ENCODE data around the gene ABCB7.
"Not testable (repeated sequence)": the region's sequence is repeated elsewhere in the genome, so short reads cannot be mapped to it uniquely, and the experiment has no call there.

Gene ABCB7

DNA sequence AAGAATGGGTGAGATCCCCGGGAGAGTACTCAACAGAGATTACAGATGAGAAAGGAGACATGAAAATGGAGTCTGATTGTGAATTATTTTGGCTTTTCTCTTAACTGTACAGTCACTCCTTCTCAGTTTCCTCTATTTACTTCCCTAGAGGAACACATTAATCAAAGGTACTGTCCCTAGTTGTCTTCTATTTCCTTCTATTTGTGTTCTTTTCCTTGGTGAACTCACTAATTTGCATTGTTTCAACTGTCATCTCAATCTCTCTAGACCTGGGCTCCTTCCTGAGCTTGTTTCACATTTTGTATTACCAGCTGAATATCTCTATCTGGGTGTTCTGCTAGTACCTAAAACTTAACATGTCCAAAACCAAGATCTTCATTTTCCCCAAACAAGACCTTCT is 59.8 kb downstream of the ABCB7 start:
- DNase-seq (ENCODE audit: low spot score): no peak

DNA sequence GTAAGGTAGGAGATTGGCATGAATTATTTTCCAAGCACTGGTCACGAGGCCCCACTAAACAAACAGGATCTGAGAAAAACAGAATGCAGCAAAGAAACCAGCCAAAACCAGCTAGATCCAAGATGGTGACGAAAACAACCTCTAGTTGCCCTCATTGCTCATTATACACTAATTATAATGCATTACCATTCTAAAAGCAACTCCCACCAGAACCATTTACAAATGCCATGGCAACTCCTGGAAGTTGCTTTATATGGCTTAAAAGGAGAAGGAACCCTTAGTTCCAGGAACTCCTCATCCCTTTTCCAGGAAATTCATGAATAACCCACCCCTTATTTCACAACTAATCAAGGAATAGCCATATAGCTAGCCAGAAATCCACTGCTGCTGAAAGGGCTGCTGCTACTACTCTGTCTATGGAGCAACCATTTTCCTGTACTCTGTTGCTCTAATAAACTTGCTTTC is 69.3 kb downstream of the ABCB7 start:
- no peak for DNase-seq (ENCODE audit: low spot score)

DNA sequence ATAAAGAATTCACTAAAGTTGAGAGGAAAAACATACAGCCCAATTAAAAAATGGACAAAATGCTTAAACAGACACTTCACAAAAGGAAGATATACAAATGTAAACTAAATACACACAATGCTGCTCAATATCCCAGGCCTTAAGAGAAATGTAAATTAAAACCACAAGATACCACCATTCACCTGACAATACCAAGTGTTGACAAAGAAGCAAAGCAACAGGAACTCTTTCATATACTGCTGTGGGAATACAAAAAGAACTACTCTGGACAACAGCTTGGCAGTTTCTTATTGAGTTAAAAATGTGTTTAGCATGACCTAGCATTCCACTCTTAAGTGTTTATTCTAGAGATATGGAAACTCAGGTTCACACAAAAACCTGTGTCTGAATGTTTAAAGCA is 71.3 kb downstream of the ABCB7 start:
- DNase-seq (ENCODE audit: low spot score): no peak

DNA sequence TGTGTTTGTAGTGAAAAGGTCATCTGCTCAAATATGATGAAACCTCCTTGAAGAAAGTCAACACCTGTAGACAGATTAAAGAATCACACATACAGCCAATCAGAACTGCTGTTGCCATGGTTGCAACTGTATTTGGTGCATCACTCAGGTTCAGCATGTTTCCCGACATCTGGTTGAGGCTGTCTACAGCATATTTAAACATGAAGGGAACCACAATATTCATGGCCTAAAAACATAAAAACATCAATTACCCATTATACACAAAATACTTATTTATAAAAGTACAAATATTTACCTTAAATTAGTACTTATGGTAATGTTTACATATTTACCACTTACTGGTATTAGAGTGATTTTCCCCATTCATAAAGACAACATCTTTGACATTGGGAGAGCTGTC is 79.7 kb downstream of the ABCB7 start:
- no peak for DNase-seq (ENCODE audit: low spot score)

DNA sequence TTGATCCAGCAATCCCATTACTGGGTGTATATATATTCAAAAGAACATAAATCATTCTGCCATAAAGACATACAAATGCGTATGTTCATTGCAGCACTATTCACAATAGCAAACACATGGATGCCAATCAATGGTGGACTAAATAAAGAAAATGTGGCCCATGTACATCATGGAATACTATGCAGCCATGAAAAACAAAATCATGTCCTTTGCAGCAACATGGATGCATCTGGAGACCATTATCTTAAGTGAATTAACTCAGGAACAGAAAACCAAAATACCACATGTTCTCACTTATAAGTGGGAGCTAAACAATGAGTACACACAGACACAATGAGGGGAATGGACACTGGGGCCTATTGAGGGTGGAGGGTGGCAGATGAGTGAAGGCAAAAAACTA is 81.6 kb downstream of the ABCB7 start:
- no peak for DNase-seq (ENCODE audit: low spot score)

DNA sequence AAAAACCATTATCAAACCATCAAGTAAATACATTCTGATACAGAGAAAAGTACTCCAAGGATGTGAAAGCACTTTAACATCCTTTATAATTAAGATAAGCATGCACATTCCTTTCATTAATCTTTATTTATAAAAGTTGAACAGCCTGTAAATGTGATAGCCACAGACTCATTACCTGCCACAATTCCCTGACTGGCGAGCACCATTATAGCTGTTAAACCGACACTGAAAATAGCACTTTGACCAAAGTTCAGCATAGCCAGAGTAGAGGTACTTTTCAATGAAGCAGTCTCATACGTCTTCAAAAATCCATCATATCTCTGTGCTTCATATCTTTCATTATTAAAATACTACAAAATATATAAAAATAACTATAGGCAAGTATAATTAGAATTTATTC is 84.7 kb downstream of the ABCB7 start:
- DNase-seq (ENCODE audit: low spot score): no peak

DNA sequence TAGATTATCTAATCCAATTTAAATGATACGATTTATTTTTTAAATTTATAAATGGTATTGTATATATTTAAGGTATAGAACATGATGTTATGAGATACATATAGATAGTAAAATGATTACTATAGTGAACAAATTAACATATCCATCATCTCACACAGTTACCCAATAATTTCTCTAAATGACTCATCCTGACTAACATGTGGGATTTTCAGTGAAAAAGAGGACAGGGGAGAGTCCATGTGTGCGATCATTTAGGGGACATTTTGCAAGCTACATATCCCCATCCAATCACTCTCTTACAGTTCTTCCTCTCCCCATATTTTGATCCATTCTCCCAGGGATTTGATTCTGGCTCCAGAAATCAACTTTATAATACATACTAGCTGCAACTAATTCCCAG is 88.2 kb downstream of the ABCB7 start:
- DNase-seq (ENCODE audit: low spot score): no peak

DNA sequence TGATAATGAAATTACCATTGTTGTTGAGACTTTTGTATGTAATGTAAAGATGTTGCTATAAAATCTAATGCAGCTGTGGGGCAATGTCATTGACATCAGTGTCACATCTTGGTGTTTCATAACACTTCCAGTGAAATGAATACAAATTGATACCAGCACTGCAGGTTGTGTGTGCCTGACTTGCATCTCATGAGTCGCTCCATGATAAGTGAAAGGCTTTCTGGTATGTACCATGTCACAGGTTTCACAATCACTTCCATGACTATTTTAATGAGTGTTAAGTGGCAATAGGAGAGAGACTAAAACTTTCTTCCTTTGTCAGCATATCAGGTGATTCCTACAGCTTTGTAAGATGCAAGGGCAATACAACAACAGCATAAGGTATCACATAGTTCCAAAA is 94.4 kb downstream of the ABCB7 start:
- DNase-seq (ENCODE audit: low spot score): no peak

DNA sequence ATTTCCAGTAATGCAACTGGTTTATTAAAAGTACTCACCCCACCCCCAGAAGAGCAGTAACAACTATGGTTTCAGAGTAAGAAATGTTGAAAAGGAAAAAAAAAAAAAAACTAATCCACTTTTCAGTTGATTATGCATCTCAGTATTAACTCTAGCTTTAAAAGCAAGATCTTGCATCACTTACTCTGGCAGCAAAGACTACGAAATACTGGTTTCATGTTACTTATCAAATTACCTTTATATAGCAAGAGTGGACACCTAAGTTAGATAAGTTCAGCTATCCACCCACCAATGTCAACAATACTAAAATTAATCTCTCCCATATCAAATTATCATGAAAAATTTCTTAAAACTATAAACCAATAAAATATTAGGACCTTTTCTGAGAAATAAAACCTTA is 105.0 kb downstream of the ABCB7 start:
- DNase-seq (ENCODE audit: low spot score): no peak

DNA sequence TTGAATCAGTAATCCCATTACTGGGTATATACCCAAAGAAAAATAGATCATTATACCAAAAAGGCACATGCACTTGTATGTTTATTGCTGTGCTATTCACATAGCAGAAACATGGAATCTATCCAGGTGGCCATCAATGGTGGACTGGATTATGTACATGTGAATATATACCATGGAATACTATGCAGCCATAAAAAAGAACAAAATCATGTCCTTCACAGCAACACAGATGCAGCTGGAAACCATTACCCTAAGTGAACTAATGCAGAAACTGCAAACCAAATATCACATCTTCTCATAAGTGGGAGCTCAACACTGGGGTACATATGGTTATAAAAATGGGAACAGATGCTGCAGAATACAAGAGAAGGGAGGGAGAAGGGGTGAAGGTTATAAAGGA is 110.7 kb downstream of the ABCB7 start:
- DNase-seq (ENCODE audit: low spot score): no peak

DNA sequence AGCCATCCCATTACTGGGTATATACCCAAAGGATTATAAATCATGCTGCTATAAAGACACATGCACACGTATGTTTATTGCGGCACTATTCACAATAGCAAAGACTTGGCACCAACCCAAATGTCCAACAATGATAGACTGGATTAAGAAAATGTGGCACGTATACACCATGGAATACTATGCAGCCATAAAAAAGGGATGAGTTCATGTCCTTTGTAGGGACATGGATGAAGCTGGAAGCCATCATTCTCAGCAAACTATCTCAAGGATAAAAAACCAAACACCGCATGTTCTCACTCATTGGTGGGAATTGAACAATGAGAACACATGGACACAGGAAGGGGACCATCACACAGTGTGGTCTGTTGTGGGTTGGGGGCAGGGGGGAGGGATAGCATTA is 111.9 kb downstream of the ABCB7 start:
- not testable (repeated sequence) for DNase-seq (ENCODE audit: low spot score)

DNA sequence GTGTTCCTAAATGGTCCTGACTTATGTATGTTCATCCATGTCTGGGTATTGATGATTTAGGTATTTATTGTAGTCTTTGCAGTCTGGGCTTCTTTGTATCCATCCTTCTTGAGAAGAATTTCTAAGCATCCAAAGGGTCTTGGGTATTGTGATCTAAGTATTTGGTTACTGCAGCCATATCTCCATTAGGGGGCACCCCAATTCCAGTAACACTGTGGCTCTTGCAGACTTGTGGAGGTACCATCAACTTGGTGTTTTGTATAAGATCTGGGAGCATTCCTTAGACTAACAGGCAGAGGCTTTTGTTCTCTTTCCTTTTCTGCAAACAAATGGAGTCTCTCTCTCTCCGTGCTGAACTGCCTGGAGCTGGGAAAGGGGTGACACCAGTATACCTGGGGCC is 117.2 kb downstream of the ABCB7 start:
- DNase-seq (ENCODE audit: low spot score): peak; percentile 2
